Adrenal gland (tissue), 12 donors: ENCODE measurements around the gene CRB3. TPM values are rescaled to one million over a fixed set of nuclear protein-coding genes. Genes with fewer than 3 reads are reported as not detected.

Source experiments
- DNase-seq, 7 donors: peaks; one replicate each; pipeline ENCODE4 v3.0.0-alpha.2; 2019 to 2020
- H3K27ac ChIP-seq, 5 donors: fragments of 200-600 bp; sonication (generic) in 4 of 5; 1 replicate in 3 of 5; 2 replicates in 2 of 5; pipeline versions ENCODE4 v1.5.1 to v1.8.0; 2016 to 2020; ENCODE audit warnings: mild to moderate bottlenecking in 1 of 5
- H3K27me3 ChIP-seq: fragments of 200-600 bp; 2 replicates; pipeline ENCODE4 v1.8.0; 2021
- H3K36me3 ChIP-seq, 2 donors: fragments of 200-600 bp; replicated peaks in 1 of 2; 1 replicate in 1 of 2; 2 replicates in 1 of 2; pipeline versions ENCODE4 v1.5.1 to v1.8.0; 2018 to 2022
- H3K4me1 ChIP-seq, 2 donors: fragments of 200-600 bp; replicated peaks in 1 of 2; 1 replicate in 1 of 2; 2 replicates in 1 of 2; pipeline versions ENCODE4 v1.5.1 to v1.8.0; 2018 to 2021
- H3K4me3 ChIP-seq, 4 donors: fragments of 200-600 bp; sonication (generic) in 3 of 4; one replicate each; pipeline ENCODE4 v1.5.1; 2016 to 2018
- H3K9me3 ChIP-seq, 3 donors: fragments of 200-600 bp; sonication (generic) in 1 of 3; replicated peaks in 1 of 3; 1 replicate in 2 of 3; 2 replicates in 1 of 3; pipeline versions ENCODE4 v1.5.1 to v1.8.0; 2016 to 2021
- POLR2A ChIP-seq, 2 donors: fragments of 450-650 bp; IDR thresholded peaks; one replicate each; pipeline ENCODE4 v1.6.1; 2017; ENCODE audit warnings: antibody characterized with exemption in 2 of 2, mild to moderate bottlenecking in 2 of 2, moderate library complexity in 1 of 2
- whole genome bisulfite sequencing, 4 donors: extraction: QIAGEN DNeasy Blood & Tissue Kit in 2 of 4; methylation state at CpG; one replicate each; pipeline versions ENCODE4 v1.1.5 to v1.1.7; 2013 to 2017; 5-methylcytosine and 5-hydroxymethylcytosine counted together
- intact Hi-C, 2 donors: fragments of 100-400 bp; cut with DNase I; formaldehyde crosslinking; loops; one replicate each; pipeline versions ENCODE4 v1.14.1 to v1.15.0; 2022 to 2023
- polyA plus RNA-seq, 3 donors: library from polyadenylated mRNA; stranded (reverse); fragments of 200-250 nt in 2 of 3; fragments of 350-450 nt in 1 of 3; fragmentation: Illumina TruSeq in 1 of 3; extraction: RNeasy Lipid Tissue Mini Kit (QIAGEN cat#74804) in 1 of 3; gene quantifications; one replicate each; pipeline ENCODE4 v1.2.3, GENCODE V29; 2013 to 2014
- total RNA-seq, 9 donors: library from RNA; depleted of rRNA in 4 of 9; stranded (reverse); fragments of >200 nt in 4 of 9; fragments of 120-200 nt in 1 of 9; fragmentation: NEBNext Ultra II Directional in 1 of 9; extraction: Animal tissue kit (Norgen Biotek cat#: 25700) in 1 of 9; gene quantifications; one replicate each; pipeline versions ENCODE4 v1.1.0 to v1.2.4, GENCODE V29; 2013 to 2023
- TF ChIP-seq, protein P1 (sequence below), 6 experiments: fragments of 450-650 bp in 4 of 6; fragments of 200-600 bp in 2 of 6; sonication (generic) in 1 of 6; IDR thresholded peaks; 1 replicate in 5 of 6; 2 replicates in 1 of 6; pipeline versions ENCODE4 v1.5.1 to v1.8.0; 2016 to 2021; ENCODE audit warnings: antibody characterized with exemption in 6 of 6, mild to moderate bottlenecking in 2 of 6, moderate library complexity in 1 of 6
- donor health status: healthy with polysubstance abuse.
- donor health status: Bipolar disorder and iron deficiency.
- donor health status: DM: yes; HTN: yes; CAD: no.
- donor health status: DM: no; HTN: no; CAD: no.
- donor health status: DM: no; HTN: no; CAD: no.
- donor health status: DM: yes; HTN: yes; CAD: no.

CRB3 gene
- total and polyA plus RNA-seq, 12 donors = 0.28 to 1.4 (median 0.72) TPM; not detected in 5

DNA sequence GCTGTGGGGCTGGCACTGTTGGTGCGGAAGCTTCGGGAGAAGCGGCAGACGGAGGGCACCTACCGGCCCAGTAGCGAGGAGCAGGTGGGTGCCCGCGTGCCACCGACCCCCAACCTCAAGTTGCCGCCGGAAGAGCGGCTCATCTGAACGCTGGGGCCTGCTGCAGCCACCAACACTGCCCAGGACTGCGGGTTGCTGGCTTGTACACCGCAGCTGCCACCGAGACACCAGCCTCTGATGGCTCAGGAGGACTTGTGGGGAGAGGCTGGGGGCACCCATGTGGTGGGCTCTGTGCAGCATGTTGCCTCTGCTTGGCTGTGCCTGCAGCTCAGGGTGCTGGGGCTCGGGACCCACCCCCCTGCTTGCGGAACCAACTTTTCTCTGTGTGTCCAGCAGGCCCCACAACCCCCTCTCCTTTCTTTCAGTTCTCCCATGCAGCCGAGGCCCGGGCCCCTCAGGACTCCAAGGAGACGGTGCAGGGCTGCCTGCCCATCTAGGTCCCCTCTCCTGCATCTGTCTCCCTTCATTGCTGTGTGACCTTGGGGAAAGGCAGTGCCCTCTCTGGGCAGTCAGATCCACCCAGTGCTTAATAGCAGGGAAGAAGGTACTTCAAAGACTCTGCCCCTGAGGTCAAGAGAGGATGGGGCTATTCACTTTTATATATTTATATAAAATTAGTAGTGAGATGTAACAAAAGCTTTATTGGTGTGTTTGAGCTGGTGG, 2.6 kb downstream of the CRB3 start:
- intact Hi-C loops = no loop called here
- Histone ChIP-seq H3K27ac (no peak overlapping the region), H3K4me3 (no peak overlapping the region), H3K4me1 (no peaks in the 10 kb centered on the region), H3K27me3 (peaks cover 9% of the 10 kb centered on the region), H3K9me3 (no peaks in the 10 kb centered on the region), H3K36me3 (no peaks in the 10 kb centered on the region)
- DNase-seq = no peak
- TF ChIP-seq, protein P1, sequence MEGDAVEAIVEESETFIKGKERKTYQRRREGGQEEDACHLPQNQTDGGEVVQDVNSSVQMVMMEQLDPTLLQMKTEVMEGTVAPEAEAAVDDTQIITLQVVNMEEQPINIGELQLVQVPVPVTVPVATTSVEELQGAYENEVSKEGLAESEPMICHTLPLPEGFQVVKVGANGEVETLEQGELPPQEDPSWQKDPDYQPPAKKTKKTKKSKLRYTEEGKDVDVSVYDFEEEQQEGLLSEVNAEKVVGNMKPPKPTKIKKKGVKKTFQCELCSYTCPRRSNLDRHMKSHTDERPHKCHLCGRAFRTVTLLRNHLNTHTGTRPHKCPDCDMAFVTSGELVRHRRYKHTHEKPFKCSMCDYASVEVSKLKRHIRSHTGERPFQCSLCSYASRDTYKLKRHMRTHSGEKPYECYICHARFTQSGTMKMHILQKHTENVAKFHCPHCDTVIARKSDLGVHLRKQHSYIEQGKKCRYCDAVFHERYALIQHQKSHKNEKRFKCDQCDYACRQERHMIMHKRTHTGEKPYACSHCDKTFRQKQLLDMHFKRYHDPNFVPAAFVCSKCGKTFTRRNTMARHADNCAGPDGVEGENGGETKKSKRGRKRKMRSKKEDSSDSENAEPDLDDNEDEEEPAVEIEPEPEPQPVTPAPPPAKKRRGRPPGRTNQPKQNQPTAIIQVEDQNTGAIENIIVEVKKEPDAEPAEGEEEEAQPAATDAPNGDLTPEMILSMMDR (IDR thresholded peaks at IDR 0.05) = no peak
- no peak for TF ChIP-seq POLR2A (IDR thresholded peaks at IDR 0.05)
- whole genome bisulfite sequencing, 4 donors = 73 to 89% (median 83%) methylated on average over 4 to 21 of the region's 21 CpGs

DNA sequence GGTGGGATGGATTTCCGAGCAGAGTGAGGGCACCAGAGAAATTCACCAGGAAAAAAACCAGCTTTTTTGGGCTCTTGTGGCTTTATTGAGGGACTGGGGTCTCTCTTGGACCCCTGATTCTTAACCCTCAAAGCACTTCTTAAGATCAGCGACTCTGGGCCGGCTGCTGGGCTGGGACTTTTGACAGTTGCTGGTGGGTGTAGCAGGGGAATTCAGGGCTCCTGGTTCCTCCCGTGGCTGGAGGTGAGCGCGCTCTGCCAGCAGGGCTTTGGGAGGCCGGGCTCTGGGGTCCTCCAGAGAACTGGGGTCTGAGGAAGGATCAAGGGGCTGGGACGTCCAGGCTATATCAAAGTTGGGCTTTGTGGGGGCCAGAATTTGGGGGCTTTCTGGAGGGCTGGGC, 3.3 kb downstream of the CRB3 start:
- no peaks in the 10 kb centered on the region for H3K36me3 ChIP-seq
- no peak overlapping the region for H3K4me3 ChIP-seq
- no peaks in the 10 kb centered on the region for H3K9me3 ChIP-seq
- intact Hi-C loops = no loop called here
- DNase-seq = no peak
- TF ChIP-seq, protein P1 (IDR thresholded peaks at IDR 0.05) = no peak
- no peak for TF ChIP-seq POLR2A (IDR thresholded peaks at IDR 0.05)
- peaks cover 9% of the 10 kb centered on the region for H3K27me3 ChIP-seq
- H3K4me1 ChIP-seq = no peaks in the 10 kb centered on the region
- WGBS, 4 donors = 79 to 90% (median 88%) methylated on average over 6 to 8 of the region's 8 CpGs
- no peak overlapping the region for H3K27ac ChIP-seq

DNA sequence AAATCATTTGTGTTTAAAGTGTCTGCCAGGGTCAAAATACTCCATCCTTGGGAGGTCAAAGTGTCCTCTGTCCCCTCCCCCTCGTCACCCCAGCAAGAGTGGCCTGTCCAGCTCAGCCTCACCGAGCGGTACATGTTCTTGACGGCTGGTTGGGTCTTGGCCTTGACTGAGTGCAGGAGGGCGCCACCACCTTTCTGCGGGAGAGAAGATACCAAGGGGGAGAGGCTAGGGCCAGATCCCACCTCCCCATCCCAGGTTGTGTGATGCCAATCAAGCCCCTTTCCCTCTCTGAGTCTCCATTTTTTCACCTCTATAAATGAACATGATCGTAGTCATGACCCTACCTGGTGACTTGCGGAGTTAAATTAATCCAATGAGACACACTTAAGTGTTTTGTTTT, 6.1 kb downstream of the CRB3 start:
- intact Hi-C loops = no loop called here
- DNase-seq = no peak
- TF ChIP-seq, protein P1 (IDR thresholded peaks at IDR 0.05) = no peak
- no peak for TF ChIP-seq POLR2A (IDR thresholded peaks at IDR 0.05)
- H3K27ac ChIP-seq = no peak overlapping the region
- peaks cover 0 to 2% of the 10 kb centered on the region in 2 donors for H3K4me1 ChIP-seq
- H3K9me3 ChIP-seq = no peaks in the 10 kb centered on the region
- no peaks in the 10 kb centered on the region for H3K36me3 ChIP-seq
- WGBS, 4 donors = 46 to 52% (median 49%) methylated on average over 8 of the region's 8 CpGs
- no peaks in the 10 kb centered on the region for H3K27me3 ChIP-seq
- no peak overlapping the region for H3K4me3 ChIP-seq

DNA sequence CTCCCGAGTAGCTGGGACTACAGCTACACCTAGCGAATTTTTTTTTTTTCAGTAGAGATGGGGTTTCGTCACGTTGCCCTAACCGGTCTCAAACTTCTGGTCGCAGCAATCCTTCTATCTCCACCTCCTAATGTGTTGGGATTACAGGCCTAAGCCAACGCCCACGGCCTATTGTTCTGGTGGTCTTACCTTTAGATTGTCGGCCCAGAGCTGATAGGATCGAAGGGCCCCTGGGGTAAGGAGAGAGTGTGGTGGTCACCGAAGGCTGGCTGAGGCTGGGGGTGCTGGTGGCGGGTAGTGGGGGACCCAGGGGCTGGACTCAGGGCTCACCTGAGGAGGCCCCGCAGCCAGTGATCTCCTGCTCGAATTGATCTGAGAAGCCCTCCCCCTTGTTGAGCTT, 7.0 kb downstream of the CRB3 start:
- TF ChIP-seq, protein P1 (IDR thresholded peaks at IDR 0.05) = no peak
- TF ChIP-seq POLR2A (IDR thresholded peaks at IDR 0.05) = no peak
- Histone ChIP-seq H3K9me3 (no peaks in the 10 kb centered on the region), H3K27me3 (no peaks in the 10 kb centered on the region), H3K36me3 (no peaks in the 10 kb centered on the region), H3K27ac (no peak overlapping the region), H3K4me1 (peaks cover 3 to 11% of the 10 kb centered on the region in 2 donors), H3K4me3 (no peak overlapping the region)
- DNase-seq = no peak
- intact Hi-C loops = no loop called here
- 81 to 96% (median 87%) methylated on average over 10 to 14 of the region's 14 CpGs for WGBS, 4 donors
